Mesendoderm (in vitro differentiated cells): ENCODE measurements around the gene MCL1.
"Not testable (repeated sequence)": the region's sequence is repeated elsewhere in the genome, so short reads cannot be mapped to it uniquely, and the experiment has no call there.

Experiments
- DNase-seq: peaks from one replicate; pipeline ENCODE4 v3.0.0; 2013
- H2AK5ac ChIP-seq: 2 replicates; pipeline ENCODE4 v1.6.1; 2013; ENCODE audit warnings: low read length, inconsistent platforms
- H2BK120ac ChIP-seq: 2 replicates; pipeline ENCODE4 v1.6.1; 2013; ENCODE audit warnings: low read depth, mild to moderate bottlenecking, low read length, moderate library complexity, mixed read lengths
- H2BK15ac ChIP-seq: replicated peaks from 2 replicates; pipeline ENCODE4 v1.6.1; 2013; ENCODE audit warnings: low read depth, mild to moderate bottlenecking, moderate library complexity
- H2BK5ac ChIP-seq: 2 replicates; pipeline ENCODE4 v1.6.1; 2013; ENCODE audit warnings: low read length, inconsistent platforms
- H3K18ac ChIP-seq: 2 replicates; pipeline ENCODE4 v1.6.1; 2013; ENCODE audit warnings: mild to moderate bottlenecking, low read length, mixed read lengths
- H3K23ac ChIP-seq: one replicate; pipeline ENCODE4 v1.6.1; 2013; ENCODE audit warnings: low read length
- H3K27ac ChIP-seq: 2 replicates; pipeline ENCODE4 v1.5.1; 2013; ENCODE audit warnings: low read depth, mild to moderate bottlenecking, inconsistent platforms, low read length, moderate library complexity
- H3K27me3 ChIP-seq: 2 replicates; pipeline ENCODE4 v1.6.1; 2013; ENCODE audit warnings: low read length, control low read depth, mild to moderate bottlenecking, inconsistent platforms; ENCODE audit not compliant: insufficient read depth, poor library complexity
- H3K36me3 ChIP-seq: 2 replicates; pipeline ENCODE4 v1.6.1; 2013; ENCODE audit warnings: low read length, inconsistent platforms; ENCODE audit not compliant: control insufficient read depth, insufficient read depth
- H3K4ac ChIP-seq: one replicate; pipeline ENCODE4 v1.6.1; 2013; ENCODE audit warnings: low read depth, mild to moderate bottlenecking, low read length, moderate library complexity
- H3K4me1 ChIP-seq: 2 replicates; pipeline ENCODE4 v1.6.1; 2013; ENCODE audit warnings: low read depth, low read length, inconsistent platforms; ENCODE audit not compliant: control insufficient read depth
- H3K4me2 ChIP-seq: 2 replicates; pipeline ENCODE4 v1.6.1; 2013; ENCODE audit warnings: low read length
- H3K4me3 ChIP-seq: 2 replicates; pipeline ENCODE4 v1.5.1; 2013; ENCODE audit warnings: mild to moderate bottlenecking, low read length
- H3K56ac ChIP-seq: one replicate; pipeline ENCODE4 v1.6.1; 2013; ENCODE audit warnings: low read length
- H3K79me1 ChIP-seq: 2 replicates; pipeline ENCODE4 v1.6.1; 2013; ENCODE audit warnings: low read length, inconsistent platforms
- H3K79me2 ChIP-seq: 2 replicates; pipeline ENCODE4 v1.6.1; 2013; ENCODE audit warnings: mild to moderate bottlenecking, low read length; ENCODE audit not compliant: control insufficient read depth, insufficient read depth
- H3K9ac ChIP-seq: 2 replicates; pipeline ENCODE4 v1.6.1; 2013; ENCODE audit warnings: low read length, inconsistent platforms
- H4K5ac ChIP-seq: one replicate; pipeline ENCODE4 v1.6.1; 2013; ENCODE audit warnings: low read length
- H4K8ac ChIP-seq: one replicate; pipeline ENCODE4 v1.6.1; 2013; ENCODE audit warnings: low read depth, mild to moderate bottlenecking, control low read depth, low read length, moderate library complexity
- WGBS: extraction: QIAGEN DNeasy Blood & Tissue Kit; methylation state at CpG from one replicate; pipeline ENCODE4 v1.1.7; 2013; ENCODE audit warnings: low lambda C conversion rate, missing lambda C conversion rate; ENCODE audit not compliant: insufficient coverage; ENCODE audit errors: extremely low coverage; 5-methylcytosine and 5-hydroxymethylcytosine counted together

The MCL1 gene

GRCh38 chr1:150606463-150607142 is 27.2 kb upstream of the MCL1 start:
- Histone ChIP-seq H3K79me1 (peaks cover 3% of the 10 kb centered on the region), H3K23ac (no peak overlapping the region), H2BK120ac (no peak overlapping the region), H3K36me3 (peaks cover 3% of the 10 kb centered on the region), H3K27ac (no peak overlapping the region), H2AK5ac (no peak overlapping the region), H3K4me3 (no peak overlapping the region), H4K8ac (no peak overlapping the region), H3K18ac (no peak overlapping the region), H3K4me2 (no peak overlapping the region), H2BK15ac (no peak overlapping the region), H3K4ac (no peak overlapping the region), H4K5ac (no peak overlapping the region), H3K79me2 (no peaks in the 10 kb centered on the region), H3K9ac (no peak overlapping the region), H3K56ac (no peak overlapping the region), H3K4me1 (peaks cover 4% of the 10 kb centered on the region), H2BK5ac (no peak overlapping the region), H3K27me3 (no peaks in the 10 kb centered on the region)
- peak; percentile 56 for DNase-seq
- WGBS: no CpG with 5 or more reads among the region's 7 CpGs

DNA sequence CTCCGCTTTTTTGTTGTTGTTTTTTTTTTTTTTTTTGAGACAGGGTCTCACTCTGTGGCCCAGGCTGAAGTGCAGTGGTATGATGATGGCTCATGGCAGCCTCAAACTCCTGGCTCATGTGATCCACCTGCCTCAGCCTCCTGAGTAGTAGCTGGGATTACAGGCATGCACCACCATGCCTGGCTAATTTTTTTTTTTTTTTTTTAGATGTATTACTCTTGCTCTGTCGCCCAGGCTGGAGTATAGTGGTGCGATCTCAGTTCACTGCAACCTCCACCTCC is 26.0 kb upstream of the MCL1 start:
- not testable (repeated sequence) for H4K5ac ChIP-seq, H4K8ac ChIP-seq, H3K4me1 ChIP-seq, H3K27me3 ChIP-seq, H3K4me3 ChIP-seq, H3K9ac ChIP-seq, H2BK15ac ChIP-seq, H3K56ac ChIP-seq, H3K36me3 ChIP-seq, H2BK5ac ChIP-seq, H2AK5ac ChIP-seq, H2BK120ac ChIP-seq, DNase-seq, H3K23ac ChIP-seq, H3K4ac ChIP-seq, H3K79me2 ChIP-seq, H3K4me2 ChIP-seq, H3K79me1 ChIP-seq
- peak overlapping the region; percentile 68 for H3K27ac ChIP-seq
- H3K18ac ChIP-seq: peak overlapping the region; percentile 82
- WGBS: no CpG with 5 or more reads among the region's 3 CpGs

- Histone ChIP-seq H3K4me1 (peaks cover 4% of the 10 kb centered on the region), H3K4me3 (no peak overlapping the region), H3K27me3 (no peaks in the 10 kb centered on the region), H3K27ac (peak overlapping the region; percentile 79), H3K23ac (no peak overlapping the region), H2BK15ac (no peak overlapping the region), H2AK5ac (no peak overlapping the region), H4K8ac (no peak overlapping the region), H4K5ac (no peak overlapping the region), H3K4me2 (no peak overlapping the region), H3K18ac (peak overlapping the region; percentile 62), H2BK5ac (no peak overlapping the region), H2BK120ac (no peak overlapping the region), H3K4ac (peak overlapping the region; percentile 55), H3K9ac (no peak overlapping the region), H3K36me3 (no peaks in the 10 kb centered on the region), H3K79me1 (peaks cover 2% of the 10 kb centered on the region), H3K56ac (peak overlapping the region; percentile 43), H3K79me2 (no peaks in the 10 kb centered on the region)
- WGBS: no CpG with 5 or more reads among the region's 2 CpGs
- no peak for DNase-seq
Observed at GRCh38 chr1:150604226-150604588, 24.8 kb upstream of the MCL1 start.

GRCh38 chr1:150603711-150604110 is 24.3 kb upstream of the MCL1 start:
- H3K4me3 ChIP-seq: no peak overlapping the region
- no peak overlapping the region for H2AK5ac ChIP-seq
- H3K27ac ChIP-seq: no peak overlapping the region
- H3K36me3 ChIP-seq: no peaks in the 10 kb centered on the region
- no peak overlapping the region for H3K23ac ChIP-seq
- H3K4ac ChIP-seq: peak overlapping the region; percentile 81
- no peak overlapping the region for H3K4me2 ChIP-seq
- no CpG with 5 or more reads among the region's 3 CpGs for WGBS
- H2BK120ac ChIP-seq: no peak overlapping the region
- H4K8ac ChIP-seq: no peak overlapping the region
- no peak for DNase-seq
- no peak overlapping the region for H3K18ac ChIP-seq
- no peak overlapping the region for H4K5ac ChIP-seq
- H3K27me3 ChIP-seq: no peaks in the 10 kb centered on the region
- peaks cover 2% of the 10 kb centered on the region for H3K79me1 ChIP-seq
- H3K79me2 ChIP-seq: no peaks in the 10 kb centered on the region
- H3K56ac ChIP-seq: peak overlapping the region; percentile 2
- peak overlapping the region; percentile 76 for H2BK15ac ChIP-seq
- H3K9ac ChIP-seq: no peak overlapping the region
- H2BK5ac ChIP-seq: no peak overlapping the region
- H3K4me1 ChIP-seq: peaks cover 4% of the 10 kb centered on the region

DNA sequence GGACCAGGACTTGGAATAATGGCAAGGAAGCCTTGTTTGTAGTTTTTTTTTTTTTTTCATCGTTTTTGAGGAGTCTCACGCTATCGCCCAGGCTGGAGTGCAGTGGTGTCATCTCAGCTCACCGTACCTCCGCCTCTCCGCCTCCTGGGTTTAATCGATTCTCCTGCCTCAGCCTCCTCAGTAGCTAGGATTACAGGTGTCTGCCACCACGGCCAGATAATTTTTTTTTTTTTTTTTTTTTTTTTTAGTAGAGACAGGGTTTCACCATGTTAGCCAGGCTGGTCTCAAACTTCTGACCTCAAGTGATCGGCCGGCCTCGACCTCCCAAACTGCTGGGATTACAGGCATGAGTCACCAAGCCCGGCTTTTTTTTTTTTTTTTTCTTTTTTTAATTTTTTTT is 23.0 kb upstream of the MCL1 start:
- no CpG with 5 or more reads among the region's 12 CpGs for WGBS
- H2BK5ac ChIP-seq, H3K79me2 ChIP-seq: not testable (repeated sequence)

GRCh38 chr1:150601540-150601939 is 22.1 kb upstream of the MCL1 start:
- Histone ChIP-seq H3K56ac (no peak overlapping the region), H3K79me1 (peaks cover 2% of the 10 kb centered on the region), H3K4me3 (no peak overlapping the region), H3K23ac (no peak overlapping the region), H2BK120ac (no peak overlapping the region), H3K9ac (no peak overlapping the region), H4K5ac (no peak overlapping the region), H2BK5ac (no peak overlapping the region), H4K8ac (no peak overlapping the region), H3K4ac (no peak overlapping the region), H3K79me2 (no peaks in the 10 kb centered on the region), H2AK5ac (no peak overlapping the region), H2BK15ac (no peak overlapping the region), H3K18ac (no peak overlapping the region), H3K4me2 (no peak overlapping the region), H3K27ac (no peak overlapping the region), H3K27me3 (no peaks in the 10 kb centered on the region), H3K4me1 (peaks cover 4% of the 10 kb centered on the region), H3K36me3 (no peaks in the 10 kb centered on the region)
- no peak for DNase-seq

More for the DNA sequence above, 23.0 kb upstream of the MCL1 start:
- not testable (repeated sequence) for H3K4ac ChIP-seq, H3K9ac ChIP-seq, H3K27ac ChIP-seq, H3K4me1 ChIP-seq, H3K18ac ChIP-seq, H2BK120ac ChIP-seq, H3K36me3 ChIP-seq, H4K5ac ChIP-seq, H2BK15ac ChIP-seq, H3K79me1 ChIP-seq, H3K27me3 ChIP-seq, H3K23ac ChIP-seq, H2AK5ac ChIP-seq, H3K4me3 ChIP-seq, H3K4me2 ChIP-seq, DNase-seq, H4K8ac ChIP-seq, H3K56ac ChIP-seq
